ENCODE data around the gene WWP2. TPM values are rescaled to one million over a fixed set of nuclear protein-coding genes. Genes with fewer than 3 reads are reported as not detected.

WWP2 gene
- total and polyA plus RNA-seq, 2 donors (not counting 3 experiments of a cell fraction or from before 2014, with no cell fraction given) = 17.9 to 44.9 TPM

DNA sequence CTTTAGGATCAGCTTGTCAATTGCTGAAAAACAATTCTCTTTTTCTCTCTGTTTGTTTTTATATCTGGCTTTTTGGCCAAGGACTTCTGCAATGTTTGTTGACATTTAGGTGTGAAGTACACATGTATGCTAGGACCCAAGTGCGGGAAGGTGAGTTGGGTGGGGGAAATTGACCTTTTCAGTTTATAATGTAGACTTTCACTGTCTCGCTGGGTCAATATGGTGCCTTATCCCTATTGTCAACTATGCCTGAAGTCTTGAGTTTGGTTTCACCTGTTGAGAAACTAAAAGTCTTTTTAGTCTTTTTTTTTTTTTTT lies 9.5 kb downstream of the WWP2 start:
- no peak overlapping the region for H3K4me3 ChIP-seq (replicated peaks in 1 of 3; ENCODE audit: insufficient read depth in 1 of 3, low read depth in 1 of 3, low read length in 3 of 3)
- no peaks in the 10 kb centered on the region for H3K27me3 ChIP-seq (ENCODE audit: control insufficient read depth in 2 of 2, insufficient read depth in 2 of 2, low read length in 2 of 2)
- no peak overlapping the region for H3K27ac ChIP-seq (ENCODE audit: insufficient read depth, low read depth, low read length)
- intact Hi-C loops (cut with micrococcal nuclease) (no loop called here), dilution Hi-C loops (cut with MboI; ENCODE audit: extremely low pct_ligation_motif_present, low sequenced_read_pairs) (no loop called here)
- H3K4me1 ChIP-seq (ENCODE audit: control insufficient read depth, extremely low read depth, insufficient read depth, low read length) = peaks cover 4% of the 10 kb centered on the region
- CTCF ChIA-PET = interaction anchor here (1.9 kb wide), 1 partner anchor 159 kb away, joined by 5 read pairs; no protein-coding TSS in a partner anchor
- no peaks in the 10 kb centered on the region for H4K20me1 ChIP-seq (replicated peaks; ENCODE audit: control insufficient read depth, extremely low read depth, insufficient read depth, low read length)
- H3K36me3 ChIP-seq (ENCODE audit: control insufficient read depth in 2 of 2, extremely low read depth in 1 of 2, insufficient read depth in 2 of 2, low read length in 2 of 2) = no peaks in the 10 kb centered on the region
- H3K79me2 ChIP-seq (ENCODE audit: control insufficient read depth, insufficient read depth, low read length) = peaks cover 6% of the 10 kb centered on the region
- H3K4me2 ChIP-seq (ENCODE audit: insufficient read depth, low read length) = no peak overlapping the region
- FAIRE-seq (no peak), DNase-seq (ENCODE audit: low read depth, low spot score) (peak; percentile 29)
- BruUV-seq (replicated peaks) = no TSS peak
- no peaks in the 10 kb centered on the region for H3K9me3 ChIP-seq (replicated peaks; ENCODE audit: control insufficient read depth, insufficient read depth, low read length)
- no peaks in the 10 kb centered on the region for H3K9me1 ChIP-seq (replicated peaks; ENCODE audit: control insufficient read depth, extremely low read depth, insufficient read depth, low read length)
- POLR2A ChIA-PET = no interaction called here
- TF ChIP-seq, protein P1, sequence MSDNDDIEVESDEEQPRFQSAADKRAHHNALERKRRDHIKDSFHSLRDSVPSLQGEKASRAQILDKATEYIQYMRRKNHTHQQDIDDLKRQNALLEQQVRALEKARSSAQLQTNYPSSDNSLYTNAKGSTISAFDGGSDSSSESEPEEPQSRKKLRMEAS (IDR thresholded peaks at IDR 0.05; ENCODE audit: insufficient read depth, insufficient read length) = no peak
- TF ChIP-seq JUN (IDR thresholded peaks at IDR 0.05; ENCODE audit: borderline replicate concordance, insufficient read depth, insufficient read length, low read depth) (no peak), GATA2 (IDR thresholded peaks at IDR 0.05; ENCODE audit: insufficient read depth, insufficient read length, low read depth, low read length) (no peak)
- TF ChIP-seq, protein P2, sequence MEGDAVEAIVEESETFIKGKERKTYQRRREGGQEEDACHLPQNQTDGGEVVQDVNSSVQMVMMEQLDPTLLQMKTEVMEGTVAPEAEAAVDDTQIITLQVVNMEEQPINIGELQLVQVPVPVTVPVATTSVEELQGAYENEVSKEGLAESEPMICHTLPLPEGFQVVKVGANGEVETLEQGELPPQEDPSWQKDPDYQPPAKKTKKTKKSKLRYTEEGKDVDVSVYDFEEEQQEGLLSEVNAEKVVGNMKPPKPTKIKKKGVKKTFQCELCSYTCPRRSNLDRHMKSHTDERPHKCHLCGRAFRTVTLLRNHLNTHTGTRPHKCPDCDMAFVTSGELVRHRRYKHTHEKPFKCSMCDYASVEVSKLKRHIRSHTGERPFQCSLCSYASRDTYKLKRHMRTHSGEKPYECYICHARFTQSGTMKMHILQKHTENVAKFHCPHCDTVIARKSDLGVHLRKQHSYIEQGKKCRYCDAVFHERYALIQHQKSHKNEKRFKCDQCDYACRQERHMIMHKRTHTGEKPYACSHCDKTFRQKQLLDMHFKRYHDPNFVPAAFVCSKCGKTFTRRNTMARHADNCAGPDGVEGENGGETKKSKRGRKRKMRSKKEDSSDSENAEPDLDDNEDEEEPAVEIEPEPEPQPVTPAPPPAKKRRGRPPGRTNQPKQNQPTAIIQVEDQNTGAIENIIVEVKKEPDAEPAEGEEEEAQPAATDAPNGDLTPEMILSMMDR (IDR thresholded peaks at IDR 0.05; ENCODE audit: extremely low read depth in 1 of 2, insufficient read depth in 1 of 2, low read depth in 1 of 2, low read length in 2 of 2) = no peak
- H3K9ac ChIP-seq (replicated peaks; ENCODE audit: extremely low read depth, insufficient read depth, low read length) = no peak overlapping the region
- H2AFZ ChIP-seq (ENCODE audit: low read depth, low read length) = no peak overlapping the region

DNA sequence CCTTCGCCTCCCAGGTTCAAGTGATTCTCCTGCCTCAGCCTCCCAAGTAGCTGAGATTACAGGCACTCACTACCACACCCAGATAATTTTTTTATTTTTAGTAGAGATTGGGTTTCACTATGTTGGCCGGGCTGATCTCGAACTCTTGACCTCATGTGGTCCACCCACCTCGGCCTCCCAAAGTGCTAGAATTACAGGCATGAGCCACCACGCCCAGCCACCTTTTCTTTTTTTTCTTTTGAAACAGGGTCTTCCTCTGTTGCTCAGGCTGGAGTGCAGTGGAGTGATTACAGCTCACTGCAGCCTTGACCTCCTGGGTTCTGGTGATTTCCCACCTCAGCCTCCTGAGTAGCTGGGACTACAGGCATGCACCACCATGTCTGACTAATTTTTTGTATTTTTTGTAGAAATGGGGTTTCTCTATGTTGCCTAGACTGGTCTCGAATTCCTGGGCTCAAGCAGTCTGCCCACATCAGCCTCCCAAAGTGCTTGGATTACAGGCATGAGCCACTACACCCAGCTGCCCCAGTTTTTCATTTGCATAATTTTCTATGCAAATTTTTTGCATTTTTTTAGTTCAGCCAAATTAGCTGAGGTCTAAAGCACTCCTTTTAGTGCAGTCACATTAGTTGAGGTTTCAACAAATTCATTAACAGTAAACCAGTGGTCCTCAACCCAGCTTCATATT lies 11.3 kb downstream of the WWP2 start:
- no peak overlapping the region for H2AFZ ChIP-seq (ENCODE audit: low read depth, low read length)
- DNase-seq (ENCODE audit: low read depth, low spot score) (no peak), FAIRE-seq (no peak)
- no peaks in the 10 kb centered on the region for H3K27me3 ChIP-seq (ENCODE audit: control insufficient read depth in 2 of 2, insufficient read depth in 2 of 2, low read length in 2 of 2)
- TF ChIP-seq POLR2AphosphoS5 (IDR thresholded peaks at IDR 0.05; ENCODE audit: insufficient read depth, low read depth, low read length) = no peak
- no peak for TF ChIP-seq MYC (IDR thresholded peaks at IDR 0.05; ENCODE audit: low read depth, low read length)
- TF ChIP-seq, protein P1 (IDR thresholded peaks at IDR 0.05; ENCODE audit: insufficient read depth, insufficient read length) = no peak
- TF ChIP-seq JUN (IDR thresholded peaks at IDR 0.05; ENCODE audit: borderline replicate concordance, insufficient read depth, insufficient read length, low read depth) = no peak
- no peak for TF ChIP-seq POLR2A (IDR thresholded peaks at IDR 0.05; ENCODE audit: low read depth, low read length)
- TF ChIP-seq GATA2 (IDR thresholded peaks at IDR 0.05; ENCODE audit: insufficient read depth, insufficient read length, low read depth, low read length) = no peak
- TF ChIP-seq, protein P2 (IDR thresholded peaks at IDR 0.05; ENCODE audit: extremely low read depth in 1 of 2, insufficient read depth in 1 of 2, low read depth in 1 of 2, low read length in 2 of 2) = no peak
- TF ChIP-seq FOS (IDR thresholded peaks at IDR 0.05; ENCODE audit: borderline replicate concordance, insufficient read depth, low read length) = no peak
- no peak for TF ChIP-seq EZH2 (IDR thresholded peaks at IDR 0.05; ENCODE audit: borderline replicate concordance, low read depth, low read length, severe bottlenecking)
- intact Hi-C loops (cut with micrococcal nuclease) (no loop called here), dilution Hi-C loops (cut with MboI; ENCODE audit: extremely low pct_ligation_motif_present, low sequenced_read_pairs) (no loop called here)
- no TSS peak for BruUV-seq (replicated peaks)
- H4K20me1 ChIP-seq (replicated peaks; ENCODE audit: control insufficient read depth, extremely low read depth, insufficient read depth, low read length) = no peaks in the 10 kb centered on the region
- H3K9me3 ChIP-seq (replicated peaks; ENCODE audit: control insufficient read depth, insufficient read depth, low read length) = no peaks in the 10 kb centered on the region
- CTCF ChIA-PET = interaction anchor here (1.0 to 1.3 kb wide), 3 partner anchors 11 to 156 kb away, joined by 3 to 6 read pairs (median 4); partner anchors contain the start of genes NOB1 and WWP2
- no peaks in the 10 kb centered on the region for H3K9me1 ChIP-seq (replicated peaks; ENCODE audit: control insufficient read depth, extremely low read depth, insufficient read depth, low read length)
- peaks cover 4% of the 10 kb centered on the region for H3K4me1 ChIP-seq (ENCODE audit: control insufficient read depth, extremely low read depth, insufficient read depth, low read length)
- H3K9ac ChIP-seq (replicated peaks; ENCODE audit: extremely low read depth, insufficient read depth, low read length) = no peak overlapping the region
- no peak overlapping the region for H3K27ac ChIP-seq (ENCODE audit: insufficient read depth, low read depth, low read length)
- peaks cover 6% of the 10 kb centered on the region for H3K79me2 ChIP-seq (ENCODE audit: control insufficient read depth, insufficient read depth, low read length)
- H3K4me2 ChIP-seq (ENCODE audit: insufficient read depth, low read length) = no peak overlapping the region
- H3K4me3 ChIP-seq (replicated peaks in 1 of 3; ENCODE audit: insufficient read depth in 1 of 3, low read depth in 1 of 3, low read length in 3 of 3) = no peak overlapping the region
- H3K36me3 ChIP-seq (ENCODE audit: control insufficient read depth in 2 of 2, extremely low read depth in 1 of 2, insufficient read depth in 2 of 2, low read length in 2 of 2) = no peaks in the 10 kb centered on the region
- POLR2A ChIA-PET = no interaction called here

Measured in endothelial cell of umbilical vein (primary cell).